Parathyroid adenoma (tissue), 2 donors: Measurements from ENCODE around the gene LRRC7.

ENCODE experiments used
- H2AFZ ChIP-seq: fragments of 300-600 bp; sonication (generic); one replicate; pipeline ENCODE4 v1.7.0; 2017; ENCODE audit warnings: antibody characterized with exemption, mild to moderate bottlenecking
- H3K27ac ChIP-seq: fragments of 300-600 bp; sonication (generic); one replicate; pipeline ENCODE4 v1.7.0; 2017
- H3K27me3 ChIP-seq: fragments of 300-600 bp; sonication (generic); one replicate; pipeline ENCODE4 v1.7.0; 2017; ENCODE audit warnings: low read length; ENCODE audit not compliant: control insufficient read depth, insufficient read depth
- H3K36me3 ChIP-seq: fragments of 300-600 bp; sonication (generic); one replicate; pipeline ENCODE4 v1.7.0; 2017; ENCODE audit warnings: low read length; ENCODE audit not compliant: control insufficient read depth, insufficient read depth
- H3K4me1 ChIP-seq: fragments of 300-600 bp; sonication (generic); one replicate; pipeline ENCODE4 v1.7.0; 2017; ENCODE audit warnings: control low read depth
- H3K4me2 ChIP-seq: fragments of 300-600 bp; sonication (generic); one replicate; pipeline ENCODE4 v1.7.0; 2017; ENCODE audit warnings: low read length
- H3K4me3 ChIP-seq: fragments of 300-600 bp; sonication (generic); one replicate; pipeline ENCODE4 v1.7.0; 2017; ENCODE audit warnings: low read depth, low read length
- H3K79me2 ChIP-seq: fragments of 300-600 bp; sonication (generic); one replicate; pipeline ENCODE4 v1.7.0; 2017; ENCODE audit warnings: control low read depth
- H3K9ac ChIP-seq: fragments of 300-600 bp; sonication (generic); one replicate; pipeline ENCODE4 v1.7.0; 2017; ENCODE audit warnings: mild to moderate bottlenecking
- H3K9me3 ChIP-seq: fragments of 300-600 bp; sonication (generic); one replicate; pipeline ENCODE4 v1.7.0; 2017; ENCODE audit warnings: low read length; ENCODE audit not compliant: control insufficient read depth
- CTCF ChIP-seq: fragments of 300-600 bp; sonication (generic); IDR thresholded peaks from one replicate; pipeline ENCODE4 v1.7.0; 2017; ENCODE audit warnings: antibody characterized with exemption, mild to moderate bottlenecking
- donor health status: primary hyperparathyroidism.

Gene LRRC7

GRCh38 chr1:69835955-69836354 is 268.2 kb downstream of the LRRC7 start:
- no peak overlapping the region for H3K9ac ChIP-seq

GRCh38 chr1:69836971-69837636 is 269.4 kb downstream of the LRRC7 start:
- Histone ChIP-seq H3K9ac (no peak overlapping the region), H3K36me3 (no peaks in the 10 kb centered on the region), H3K4me2 (no peak overlapping the region), H3K27me3 (no peaks in the 10 kb centered on the region), H2AFZ (no peak overlapping the region), H3K27ac (no peak overlapping the region), H3K4me3 (no peak overlapping the region), H3K4me1 (no peaks in the 10 kb centered on the region), H3K79me2 (no peaks in the 10 kb centered on the region), H3K9me3 (no peaks in the 10 kb centered on the region)
- TF ChIP-seq CTCF: no peak

More at GRCh38 chr1:69835955-69836354, 268.2 kb downstream of the LRRC7 start:
- H3K79me2 ChIP-seq: no peaks in the 10 kb centered on the region
- no peaks in the 10 kb centered on the region for H3K27me3 ChIP-seq
- H3K4me2 ChIP-seq: no peak overlapping the region
- no peak overlapping the region for H2AFZ ChIP-seq
- no peak for TF ChIP-seq CTCF
- no peak overlapping the region for H3K4me3 ChIP-seq
- no peak overlapping the region for H3K27ac ChIP-seq
- no peaks in the 10 kb centered on the region for H3K9me3 ChIP-seq
- no peaks in the 10 kb centered on the region for H3K36me3 ChIP-seq
- H3K4me1 ChIP-seq: no peaks in the 10 kb centered on the region

- Histone ChIP-seq H3K4me3 (no peak overlapping the region), H3K27me3 (no peaks in the 10 kb centered on the region), H3K4me2 (no peak overlapping the region), H3K36me3 (no peaks in the 10 kb centered on the region), H3K9me3 (no peaks in the 10 kb centered on the region), H3K27ac (no peak overlapping the region), H3K4me1 (no peaks in the 10 kb centered on the region), H3K9ac (no peak overlapping the region), H3K79me2 (no peaks in the 10 kb centered on the region), H2AFZ (no peak overlapping the region)
- TF ChIP-seq CTCF: no peak
Measured at GRCh38 chr1:69842326-69842725, 274.6 kb downstream of the LRRC7 start.

- Histone ChIP-seq H3K4me2 (no peak overlapping the region), H3K9me3 (no peaks in the 10 kb centered on the region), H2AFZ (no peak overlapping the region), H3K36me3 (no peaks in the 10 kb centered on the region), H3K4me3 (no peak overlapping the region), H3K9ac (no peak overlapping the region), H3K27ac (no peak overlapping the region), H3K4me1 (no peaks in the 10 kb centered on the region), H3K79me2 (no peaks in the 10 kb centered on the region), H3K27me3 (no peaks in the 10 kb centered on the region)
- no peak for TF ChIP-seq CTCF
Measured at GRCh38 chr1:69845655-69846054, 277.9 kb downstream of the LRRC7 start.

- Histone ChIP-seq H3K9me3 (no peaks in the 10 kb centered on the region), H3K4me2 (no peak overlapping the region), H3K79me2 (no peaks in the 10 kb centered on the region), H3K27ac (no peak overlapping the region), H3K27me3 (no peaks in the 10 kb centered on the region), H2AFZ (no peak overlapping the region), H3K36me3 (no peaks in the 10 kb centered on the region), H3K4me3 (no peak overlapping the region), H3K9ac (no peak overlapping the region), H3K4me1 (no peaks in the 10 kb centered on the region)
- TF ChIP-seq CTCF: no peak
Measured at GRCh38 chr1:69846267-69846666, 278.5 kb downstream of the LRRC7 start.
